Ishikawa (cell line): ENCODE data around the gene BBS9.

Source experiments
- CEBPB ChIP-seq: IDR thresholded peaks from 2 replicates; pipeline ENCODE4 v1.6.1; 2012
- CREB1 ChIP-seq: IDR thresholded peaks from 2 replicates; pipeline ENCODE4 v1.6.1; 2012; ENCODE audit warnings: low read depth
- EGR1 ChIP-seq: IDR thresholded peaks from 2 replicates; pipeline ENCODE4 v1.6.1; 2012
- EP300 ChIP-seq: IDR thresholded peaks from 2 replicates; pipeline ENCODE4 v1.6.1; 2012; ENCODE audit warnings: borderline replicate concordance
- FOXM1 ChIP-seq: IDR thresholded peaks from 2 replicates; pipeline ENCODE4 v1.6.1; 2012; ENCODE audit warnings: low read depth, borderline replicate concordance
- MAX ChIP-seq: IDR thresholded peaks from 2 replicates; pipeline ENCODE4 v1.6.1; 2012
- NFIC ChIP-seq: IDR thresholded peaks from 2 replicates; pipeline ENCODE4 v1.6.1; 2012
- RAD21 ChIP-seq: IDR thresholded peaks from 2 replicates; pipeline ENCODE4 v1.6.1; 2012; ENCODE audit warnings: low read depth
- TAF1 ChIP-seq: IDR thresholded peaks from 2 replicates; pipeline ENCODE4 v1.6.1; 2012; ENCODE audit warnings: low read depth, mild to moderate bottlenecking
- TCF12 ChIP-seq: IDR thresholded peaks from 2 replicates; pipeline ENCODE4 v1.6.1; 2012; ENCODE audit warnings: low read depth
- TEAD4 ChIP-seq: IDR thresholded peaks from 2 replicates; pipeline ENCODE4 v1.6.1; 2012
- YY1 ChIP-seq: IDR thresholded peaks from 2 replicates; pipeline ENCODE4 v1.6.1; 2012; ENCODE audit warnings: low read depth
- ZBTB7A ChIP-seq: IDR thresholded peaks from 2 replicates; pipeline ENCODE4 v1.6.1; 2012; ENCODE audit warnings: low read depth
- TF ChIP-seq, protein P1 (sequence below): IDR thresholded peaks from 2 replicates; pipeline ENCODE4 v1.6.1; 2012
- TF ChIP-seq, protein P2 (sequence below): IDR thresholded peaks from 2 replicates; pipeline ENCODE4 v1.6.1; 2012; ENCODE audit warnings: low read depth, mild to moderate bottlenecking

BBS9 gene

GRCh38 chr7:33156441-33156840 lies 27.1 kb downstream of the BBS9 start:
- no peak for TF ChIP-seq EP300
- TF ChIP-seq RAD21: no peak
- TF ChIP-seq ZBTB7A: no peak
- TF ChIP-seq EGR1: no peak
- TF ChIP-seq CREB1: no peak
- no peak for TF ChIP-seq CEBPB
- TF ChIP-seq NFIC: no peak
- no peak for TF ChIP-seq MAX
- TF ChIP-seq, protein P1, sequence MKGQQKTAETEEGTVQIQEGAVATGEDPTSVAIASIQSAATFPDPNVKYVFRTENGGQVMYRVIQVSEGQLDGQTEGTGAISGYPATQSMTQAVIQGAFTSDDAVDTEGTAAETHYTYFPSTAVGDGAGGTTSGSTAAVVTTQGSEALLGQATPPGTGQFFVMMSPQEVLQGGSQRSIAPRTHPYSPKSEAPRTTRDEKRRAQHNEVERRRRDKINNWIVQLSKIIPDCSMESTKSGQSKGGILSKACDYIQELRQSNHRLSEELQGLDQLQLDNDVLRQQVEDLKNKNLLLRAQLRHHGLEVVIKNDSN: no peak
- no peak for TF ChIP-seq TAF1
- no peak for TF ChIP-seq YY1
- no peak for TF ChIP-seq TCF12
- TF ChIP-seq, protein P2, sequence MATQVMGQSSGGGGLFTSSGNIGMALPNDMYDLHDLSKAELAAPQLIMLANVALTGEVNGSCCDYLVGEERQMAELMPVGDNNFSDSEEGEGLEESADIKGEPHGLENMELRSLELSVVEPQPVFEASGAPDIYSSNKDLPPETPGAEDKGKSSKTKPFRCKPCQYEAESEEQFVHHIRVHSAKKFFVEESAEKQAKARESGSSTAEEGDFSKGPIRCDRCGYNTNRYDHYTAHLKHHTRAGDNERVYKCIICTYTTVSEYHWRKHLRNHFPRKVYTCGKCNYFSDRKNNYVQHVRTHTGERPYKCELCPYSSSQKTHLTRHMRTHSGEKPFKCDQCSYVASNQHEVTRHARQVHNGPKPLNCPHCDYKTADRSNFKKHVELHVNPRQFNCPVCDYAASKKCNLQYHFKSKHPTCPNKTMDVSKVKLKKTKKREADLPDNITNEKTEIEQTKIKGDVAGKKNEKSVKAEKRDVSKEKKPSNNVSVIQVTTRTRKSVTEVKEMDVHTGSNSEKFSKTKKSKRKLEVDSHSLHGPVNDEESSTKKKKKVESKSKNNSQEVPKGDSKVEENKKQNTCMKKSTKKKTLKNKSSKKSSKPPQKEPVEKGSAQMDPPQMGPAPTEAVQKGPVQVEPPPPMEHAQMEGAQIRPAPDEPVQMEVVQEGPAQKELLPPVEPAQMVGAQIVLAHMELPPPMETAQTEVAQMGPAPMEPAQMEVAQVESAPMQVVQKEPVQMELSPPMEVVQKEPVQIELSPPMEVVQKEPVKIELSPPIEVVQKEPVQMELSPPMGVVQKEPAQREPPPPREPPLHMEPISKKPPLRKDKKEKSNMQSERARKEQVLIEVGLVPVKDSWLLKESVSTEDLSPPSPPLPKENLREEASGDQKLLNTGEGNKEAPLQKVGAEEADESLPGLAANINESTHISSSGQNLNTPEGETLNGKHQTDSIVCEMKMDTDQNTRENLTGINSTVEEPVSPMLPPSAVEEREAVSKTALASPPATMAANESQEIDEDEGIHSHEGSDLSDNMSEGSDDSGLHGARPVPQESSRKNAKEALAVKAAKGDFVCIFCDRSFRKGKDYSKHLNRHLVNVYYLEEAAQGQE: no peak
- no peak for TF ChIP-seq FOXM1

DNA sequence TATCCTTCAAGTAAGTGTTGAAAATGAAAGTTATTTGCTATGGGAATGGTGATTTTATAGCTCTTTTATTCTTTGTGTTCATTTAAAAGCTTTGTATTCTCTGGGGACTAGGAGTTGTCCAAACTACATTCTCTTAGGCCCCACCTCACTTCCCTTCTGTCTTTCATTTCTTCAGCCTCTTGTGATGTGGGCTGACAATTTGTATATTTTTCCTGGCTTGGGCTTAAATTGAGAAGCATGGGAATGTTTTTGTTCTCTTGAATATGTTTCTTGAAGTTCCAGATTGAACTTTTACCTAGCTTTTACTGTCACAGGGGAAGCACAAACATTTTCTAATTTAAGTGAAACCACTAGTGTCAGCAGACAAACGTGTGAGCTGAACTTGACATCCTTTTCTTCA lies 27.9 kb downstream of the BBS9 start:
- TF ChIP-seq CREB1 (no peak), TEAD4 (no peak), EP300 (no peak), NFIC (no peak), CEBPB (no peak)
- TF ChIP-seq, protein P1: no peak

GRCh38 chr7:33157781-33158180 lies 28.4 kb downstream of the BBS9 start:
- no peak for TF ChIP-seq CREB1
- TF ChIP-seq MAX: no peak
- no peak for TF ChIP-seq EP300
- TF ChIP-seq TEAD4: no peak
- no peak for TF ChIP-seq YY1
- TF ChIP-seq TCF12: no peak
- no peak for TF ChIP-seq FOXM1
- TF ChIP-seq, protein P1: no peak
- TF ChIP-seq ZBTB7A: no peak
- no peak for TF ChIP-seq TAF1
- TF ChIP-seq EGR1: no peak
- TF ChIP-seq, protein P2: no peak
- TF ChIP-seq RAD21: no peak
- no peak for TF ChIP-seq CEBPB
- no peak for TF ChIP-seq NFIC

DNA sequence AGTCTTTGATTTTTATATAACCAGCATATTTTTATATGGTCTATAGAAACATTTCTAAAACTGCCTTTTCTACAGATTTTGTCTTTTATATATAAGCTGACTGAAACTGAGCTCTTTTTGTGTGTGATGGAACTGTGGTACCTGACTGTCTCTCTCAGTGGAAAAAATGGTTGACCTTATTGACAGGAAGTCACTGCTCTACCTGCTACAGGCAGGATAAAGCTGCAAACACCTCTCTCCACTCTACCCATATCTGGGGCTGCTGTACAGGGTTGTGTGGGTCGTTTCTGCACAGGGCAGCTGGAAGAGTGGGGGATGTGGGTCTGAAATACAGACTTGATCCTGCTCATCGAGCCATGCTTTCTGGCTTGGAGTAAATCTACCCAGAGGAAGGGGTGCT lies 48.5 kb downstream of the BBS9 start:
- TF ChIP-seq EP300 (no peak), CEBPB (no peak), MAX (no peak), CREB1 (no peak), TAF1 (no peak), ZBTB7A (no peak), RAD21 (no peak), EGR1 (no peak), NFIC (no peak), TEAD4 (no peak), TCF12 (no peak), FOXM1 (no peak), YY1 (no peak)
- TF ChIP-seq, protein P2: no peak
- TF ChIP-seq, protein P1: no peak
